GM12878 (cell line): Measurements from ENCODE around the gene PLSCR1. TPM values are rescaled to one million over a fixed set of nuclear protein-coding genes. Genes with fewer than 3 reads are reported as not detected.

Experiments used
- ATAC-seq: fragments of 200-7000 bp; cut with Tn5 transposase; 3 replicates; pipeline ENCODE4 v1.9.1; 2020; ENCODE audit warnings: mild to moderate bottlenecking, moderate library complexity
- BruUV-seq: library from RNA; stranded (reverse); fragments of 400-500 nt; replicated peaks from 2 replicates; lab custom pipeline; 2021; lab: Mats Ljungman, UMichigan
- CTCF ChIA-PET: fragments of 300-600 bp; sonication (Branson Sonifier 250); formaldehyde crosslinking; extraction: SDS; loops from one replicate; lab custom pipeline; 2021; ENCODE audit warnings: inconsistent platforms; lab: Yijun Ruan, JAX
- POLR2A ChIA-PET: fragments of 350-600 bp; formaldehyde crosslinking; extraction: SDS; loops from one replicate; lab custom pipeline; 2021; ENCODE audit warnings: inconsistent platforms; lab: Charles Lee
- RAD21 ChIA-PET: fragments of 300-600 bp; sonication (Branson Sonifier 250); formaldehyde crosslinking; loops from one replicate; lab custom pipeline; 2023; ENCODE audit warnings: antibody characterized with exemption; ENCODE audit not compliant: unreplicated experiment; lab: Charles Lee
- SMC1A ChIA-PET: fragments of 300-600 bp; sonication (Branson Sonifier 250); formaldehyde crosslinking; loops from one replicate; lab custom pipeline; 2023; ENCODE audit not compliant: unreplicated experiment, uncharacterized antibody; lab: Charles Lee
- DNase-seq: peaks from one replicate; pipeline ENCODE4 v3.0.0-alpha.2; 2011; ENCODE audit warnings: low read depth, low spot score
- FAIRE-seq: peaks from 3 replicates; lab custom pipeline; 2011; peaks lifted over from hg19 to GRCh38; lab: Jason Lieb, UNC
- H2AFZ ChIP-seq: 2 replicates; pipeline ENCODE4 v1.6.0; 2011; ENCODE audit warnings: low read depth, low read length, control low read depth; ENCODE audit not compliant: control insufficient read depth
- H3K27ac ChIP-seq: 2 replicates; pipeline ENCODE4 v1.5.1; 2011; ENCODE audit warnings: control low read depth; ENCODE audit not compliant: control insufficient read depth, insufficient read depth
- H3K27me3 ChIP-seq, 2 experiments: replicated peaks in 1 of 2; 2 replicates each; pipeline versions ENCODE4 v1.6.0 to v1.6.1; 2011; ENCODE audit warnings: low read length in 1 of 2; ENCODE audit not compliant: control insufficient read depth in 2 of 2, insufficient read depth in 2 of 2
- H3K36me3 ChIP-seq, 2 experiments: 2 replicates each; pipeline ENCODE4 v1.5.1; 2011; ENCODE audit warnings: low read length in 1 of 2; ENCODE audit not compliant: control insufficient read depth in 2 of 2, insufficient read depth in 2 of 2
- H3K4me1 ChIP-seq: 2 replicates; pipeline ENCODE4 v1.6.1; 2011; ENCODE audit warnings: mild to moderate bottlenecking, low read length, moderate library complexity, mixed read lengths; ENCODE audit not compliant: control insufficient read depth, insufficient read depth
- H3K4me2 ChIP-seq: 2 replicates; pipeline ENCODE4 v1.6.0; 2011; ENCODE audit warnings: control low read depth; ENCODE audit not compliant: control insufficient read depth, insufficient read depth
- H3K4me3 ChIP-seq: fragments of 200-600 bp; sonication (generic); 2 replicates; pipeline ENCODE4 v1.5.1; 2016
- H3K79me2 ChIP-seq: 2 replicates; pipeline ENCODE4 v1.6.0; 2011; ENCODE audit warnings: low read length; ENCODE audit not compliant: control insufficient read depth, insufficient read depth
- H3K9ac ChIP-seq: 2 replicates; pipeline ENCODE4 v1.8.0; 2011; ENCODE audit warnings: low read length, control low read depth, mixed read lengths; ENCODE audit not compliant: control insufficient read depth, insufficient read depth
- H3K9me3 ChIP-seq: replicated peaks from 3 replicates; pipeline ENCODE4 v1.5.1; 2011; ENCODE audit warnings: mild to moderate bottlenecking, low read length; ENCODE audit not compliant: control insufficient read depth, insufficient read depth
- H4K20me1 ChIP-seq: 2 replicates; pipeline ENCODE4 v1.6.0; 2011; ENCODE audit not compliant: control insufficient read depth, insufficient read depth
- ATF2 ChIP-seq: IDR thresholded peaks from 2 replicates; pipeline ENCODE4 v1.6.1; 2012; ENCODE audit warnings: low read length, inconsistent platforms
- BCLAF1 ChIP-seq: fragments of 450-650 bp; IDR thresholded peaks from 2 replicates; pipeline ENCODE4 v1.6.1; 2017; ENCODE audit warnings: antibody characterized with exemption, mild to moderate bottlenecking, moderate library complexity
- CHD2 ChIP-seq: IDR thresholded peaks from 2 replicates; pipeline ENCODE4 v1.6.1; 2011; ENCODE audit warnings: low read depth, low read length, improper control_type of control experiment, borderline replicate concordance
- MTA2 ChIP-seq: fragments of 450-650 bp; IDR thresholded peaks from 2 replicates; pipeline ENCODE4 v1.6.1; 2016; ENCODE audit warnings: low read depth, mild to moderate bottlenecking, moderate library complexity
- MYB ChIP-seq: fragments of 150-350 bp; IDR thresholded peaks from 2 replicates; pipeline ENCODE4 v1.6.1; 2014; ENCODE audit warnings: mild to moderate bottlenecking, low read depth, low read length, borderline replicate concordance
- MYC ChIP-seq: IDR thresholded peaks from 2 replicates; pipeline ENCODE4 v1.6.1; 2011; ENCODE audit warnings: mild to moderate bottlenecking, low read length, moderate library complexity, inconsistent platforms; ENCODE audit not compliant: insufficient read depth, insufficient replicate concordance, insufficient read length, severe bottlenecking
- NFYA ChIP-seq: IDR thresholded peaks from 2 replicates; pipeline ENCODE4 v1.6.1; 2011; ENCODE audit warnings: low read depth, mild to moderate bottlenecking, low read length, improper control_type of control experiment, borderline replicate concordance
- POLR2AphosphoS5 ChIP-seq: IDR thresholded peaks from 2 replicates; pipeline ENCODE4 v1.6.1; 2011; ENCODE audit warnings: mild to moderate bottlenecking, low read length, inconsistent platforms
- USF1 ChIP-seq: IDR thresholded peaks from 2 replicates; pipeline ENCODE4 v1.6.1; 2011; ENCODE audit warnings: borderline replicate concordance, low read depth, mild to moderate bottlenecking, moderate library complexity, mixed read lengths, low read length; ENCODE audit not compliant: insufficient read depth; ENCODE audit errors: extremely low read length
- ZBTB33 ChIP-seq: fragments of 450-650 bp; IDR thresholded peaks from 2 replicates; pipeline ENCODE4 v1.6.1; 2017; ENCODE audit warnings: mild to moderate bottlenecking
- ZNF217 ChIP-seq: fragments of 450-650 bp; IDR thresholded peaks from 2 replicates; pipeline ENCODE4 v1.6.1; 2017; ENCODE audit warnings: antibody characterized with exemption, mild to moderate bottlenecking
- ZZZ3 ChIP-seq: IDR thresholded peaks from 2 replicates; pipeline ENCODE4 v1.6.1; 2011; ENCODE audit warnings: low read depth; ENCODE audit not compliant: control insufficient read depth, insufficient read length
- WGBS: methylation state at CpG from one replicate; pipeline ENCODE4 v1.1.6; 2016; ENCODE audit warnings: low lambda C conversion rate; ENCODE audit not compliant: insufficient replicate concordance, insufficient coverage; ENCODE audit errors: missing lambda C conversion rate; 5-methylcytosine and 5-hydroxymethylcytosine counted together
- in situ Hi-C: fragments of 300-500 bp; cut with MboI; formaldehyde crosslinking; loops from 9 replicates; pipeline ENCODE4 v1.14.3; 2018; ENCODE audit warnings: mixed read lengths
- intact Hi-C: fragments of 100-400 bp; cut with micrococcal nuclease; formaldehyde crosslinking; loops from one replicate; pipeline ENCODE4 v1.14.2; 2022; ENCODE audit not compliant: unreplicated experiment
- polyA plus RNA-seq, 11 experiments: library from polyadenylated mRNA; depleted of rRNA in 4 of 11; unstranded in 6 of 11; stranded (reverse) in 5 of 11; fragments of >200 nt; fragmentation: Nextera tagmentation in 4 of 11; fragmentation: Illumina TruSeq in 1 of 11; extraction: Ambion mirVana in 4 of 11; extraction: Trizol in 1 of 11; gene quantifications; 1 replicate in 1 of 11; 2 replicates in 10 of 11; pipeline versions ENCODE4 v1.2.1 to v1.2.3, GENCODE V29; 2011 to 2016; ENCODE audit warnings: inconsistent platforms in 2 of 11, missing spikeins in 2 of 11, low read depth in 1 of 11
- total RNA-seq, 4 experiments: library from RNA; depleted of rRNA in 3 of 4; stranded (reverse); fragments of >200 nt in 3 of 4; fragmentation: Illumina TruSeq in 1 of 4; extraction: Trizol in 1 of 4; gene quantifications; 2 replicates each; pipeline versions ENCODE4 v1.2.1 to v1.2.3, GENCODE V29; 2013 to 2021

Gene PLSCR1
- total and polyA plus RNA-seq, 10 of the 15 experiments (the other 5 are each of a cell fraction or from before 2014, with no cell fraction given): 35.4 to 77.8 (median 41.1) TPM

GRCh38 chr3:146502887-146503460, 41.4 kb downstream of the PLSCR1 start:
- H3K4me3 ChIP-seq: no peak overlapping the region
- no peaks in the 10 kb centered on the region; a peak in 1 of 4 replicates for H3K27me3 ChIP-seq
- H3K4me1 ChIP-seq: peaks cover 6% of the 10 kb centered on the region; the same call in 1 of the 2 replicates
- in situ Hi-C loops: no loop called here
- H3K36me3 ChIP-seq: no peaks in the 10 kb centered on the region
- intact Hi-C loops: loop anchor here (2.0 kb wide), 1 partner anchor 42 kb away; the partner anchor contains the start of gene PLSCR1
- CTCF ChIA-PET: interaction anchor here (0.7 kb wide), 1 partner anchor 10 kb away, joined by 3 read pairs; no protein-coding TSS in a partner anchor
- H4K20me1 ChIP-seq: no peaks in the 10 kb centered on the region
- POLR2A ChIA-PET: no interaction called here
- no peak for FAIRE-seq
- RAD21 ChIA-PET: interaction anchor here (1.4 kb wide), 1 partner anchor 41 kb away, joined by 3 read pairs; no protein-coding TSS in a partner anchor
- ATAC-seq: no peak
- no peak overlapping the region for H3K4me2 ChIP-seq
- no peaks in the 10 kb centered on the region for H3K79me2 ChIP-seq
- no TSS peak for BruUV-seq
- WGBS: 100% methylated on average over 1 of the region's 1 CpG
- H3K9ac ChIP-seq: no peak overlapping the region
- no peak overlapping the region for H3K27ac ChIP-seq
- H3K9me3 ChIP-seq: no peaks in the 10 kb centered on the region; the same call in 2 of the 3 replicates
- no peak for DNase-seq
- SMC1A ChIA-PET: interaction anchor here (0.8 kb wide), 1 partner anchor 40 kb away, joined by 3 read pairs; no protein-coding TSS in a partner anchor
- no peak overlapping the region for H2AFZ ChIP-seq
- TF ChIP-seq MYB (no peak), ZZZ3 (no peak), CHD2 (no peak), NFYA (no peak), MTA2 (no peak), ATF2 (no peak), BCLAF1 (no peak), USF1 (no peak), ZBTB33 (no peak), POLR2AphosphoS5 (no peak), MYC (no peak), ZNF217 (no peak)
